GM10266 (cell line): Measurements from ENCODE around the gene SEMA4A.

Experiments
- DNase-seq: peaks from one replicate; pipeline ENCODE4 v3.0.0; 2012; ENCODE audit errors: extremely low spot score
- CTCF ChIP-seq: IDR thresholded peaks from 2 replicates; pipeline ENCODE4 v1.5.1; 2012; ENCODE audit warnings: mild to moderate bottlenecking, low read depth; ENCODE audit not compliant: control insufficient read depth, insufficient read depth; ENCODE audit errors: missing control alignments

SEMA4A gene

DNA sequence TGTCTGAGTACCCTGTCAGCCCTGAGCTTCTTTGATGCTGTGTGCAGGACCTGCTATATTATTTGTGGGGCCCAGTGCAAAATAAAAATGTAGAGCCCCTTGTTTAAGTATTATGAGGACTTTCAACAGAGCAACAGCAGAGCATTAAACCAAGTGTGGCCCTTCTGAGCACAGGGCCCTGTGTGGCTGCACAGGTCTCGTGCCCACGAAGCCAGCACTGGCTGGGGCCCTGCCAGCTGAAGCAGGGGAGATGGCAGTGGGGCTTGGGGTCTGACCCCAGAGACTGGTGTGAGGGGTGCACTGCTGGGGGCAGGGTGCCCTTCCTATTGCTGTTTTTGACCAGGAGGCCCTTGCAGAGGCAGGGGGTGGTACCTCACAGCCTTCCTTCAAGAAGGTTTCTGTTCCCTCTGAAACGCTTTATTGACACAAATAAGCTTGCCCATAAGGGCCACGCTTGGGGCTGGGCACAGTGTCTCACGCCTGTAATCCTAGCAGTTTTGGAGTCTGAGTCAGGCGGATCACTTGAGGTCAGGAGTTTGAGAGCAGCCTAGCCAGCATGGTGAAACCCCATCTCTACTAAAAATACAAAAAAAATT, 2.2 kb upstream of the SEMA4A start:
- TF ChIP-seq CTCF, result no peak
- DNase-seq, result no peak

DNA sequence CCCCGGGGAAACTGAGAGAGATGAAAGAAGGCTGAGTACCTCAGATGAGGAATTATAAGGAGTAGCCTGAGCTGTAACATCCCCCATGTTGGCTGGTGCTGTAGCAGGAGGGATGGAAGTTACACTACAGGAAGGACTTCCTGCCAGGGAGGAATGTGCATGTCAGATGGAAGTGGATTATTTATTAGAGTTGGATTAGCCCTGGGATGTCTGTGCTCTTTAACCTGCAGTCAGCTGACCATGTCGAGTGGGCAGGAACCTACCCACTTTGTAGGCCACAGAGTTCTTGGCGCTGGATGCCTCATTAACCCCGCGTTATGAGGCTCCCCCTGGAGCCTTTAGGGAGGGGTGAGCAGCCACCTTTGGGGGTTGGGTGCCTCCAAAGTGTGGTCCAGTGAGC, 757 bp upstream of the SEMA4A start:
- DNase-seq, result no peak
- no peak for TF ChIP-seq CTCF

DNA sequence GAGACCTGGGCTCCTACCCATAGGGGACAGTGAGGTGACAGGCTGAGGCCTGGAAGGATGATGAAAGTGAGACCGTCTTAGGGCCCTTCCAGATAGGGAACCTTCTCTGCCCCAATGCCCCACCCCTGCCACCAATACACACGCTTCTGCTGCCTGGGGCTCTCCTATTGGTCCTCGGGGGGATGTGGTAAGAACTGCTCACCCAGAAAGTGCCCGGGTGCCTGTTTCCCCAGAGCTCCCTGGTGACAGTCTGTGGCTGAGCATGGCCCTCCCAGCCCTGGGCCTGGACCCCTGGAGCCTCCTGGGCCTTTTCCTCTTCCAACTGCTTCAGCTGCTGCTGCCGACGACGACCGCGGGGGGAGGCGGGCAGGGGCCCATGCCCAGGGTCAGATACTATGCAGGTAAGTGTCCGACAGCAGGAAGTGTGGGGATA, 948 bp downstream of the SEMA4A start:
- DNase-seq, result peak; percentile 73
- no peak for TF ChIP-seq CTCF

GRCh38 chr1:156155756-156156510, 2.5 kb downstream of the SEMA4A start:
- no peak for TF ChIP-seq CTCF
- no peak for DNase-seq

- no peak for DNase-seq
Observed at GRCh38 chr1:156157506-156157905, 4.1 kb downstream of the SEMA4A start.

DNA sequence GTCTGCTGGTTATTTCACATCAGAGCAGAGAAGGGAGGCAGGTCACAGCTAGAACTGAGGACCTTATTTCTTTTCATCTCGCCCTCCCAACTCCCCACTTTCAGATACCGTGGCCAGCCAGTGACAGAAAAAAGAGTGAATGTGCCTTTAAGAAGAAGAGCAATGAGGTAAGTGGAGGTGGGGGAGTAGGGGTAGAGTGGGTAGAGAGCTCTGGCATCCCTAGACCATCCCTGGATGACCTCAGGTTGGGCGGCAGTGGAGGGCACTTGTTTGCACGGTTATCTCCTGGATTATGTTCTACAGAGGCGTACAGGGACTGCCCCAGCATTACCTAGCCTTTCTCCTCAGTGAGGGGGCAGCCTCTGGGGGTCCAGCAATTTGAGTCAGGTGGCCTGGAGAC, 4.6 kb downstream of the SEMA4A start:
- DNase-seq, result no peak
- no peak for TF ChIP-seq CTCF

More at GRCh38 chr1:156157506-156157905, 4.1 kb downstream of the SEMA4A start:
- no peak for TF ChIP-seq CTCF

- no peak for DNase-seq
- TF ChIP-seq CTCF, result no peak
Observed at GRCh38 chr1:156160000-156160742, 6.8 kb downstream of the SEMA4A start.
